Measurements from ENCODE around the gene TMEM209.
"Not testable (repeated sequence)": the region's sequence is repeated elsewhere in the genome, so short reads cannot be mapped to it uniquely, and the experiment has no call there.

The TMEM209 gene

GRCh38 chr7:130157700-130158099 is 47.5 kb downstream of the TMEM209 start:
- DNase-seq = no peak

- DNase-seq = no peak
Measured at GRCh38 chr7:130156140-130156539, 49.1 kb downstream of the TMEM209 start.

GRCh38 chr7:130154501-130155317 is 50.5 kb downstream of the TMEM209 start:
- peak; percentile 89 for DNase-seq

GRCh38 chr7:130154131-130154500 is 51.1 kb downstream of the TMEM209 start:
- no peak for DNase-seq

GRCh38 chr7:130153211-130153908 is 51.8 kb downstream of the TMEM209 start:
- DNase-seq = no peak

GRCh38 chr7:130152493-130153210 is 52.6 kb downstream of the TMEM209 start:
- no peak for DNase-seq

- no peak for DNase-seq
Measured at GRCh38 chr7:130151591-130152492, 53.4 kb downstream of the TMEM209 start.

GRCh38 chr7:130150587-130150986 is 54.6 kb downstream of the TMEM209 start:
- DNase-seq = no peak

- peak; percentile 80 for DNase-seq
Measured at GRCh38 chr7:130149281-130150139, 55.7 kb downstream of the TMEM209 start.

GRCh38 chr7:130148561-130148960 is 56.6 kb downstream of the TMEM209 start:
- DNase-seq = no peak

- DNase-seq = no peak
Measured at GRCh38 chr7:130147710-130148325, 57.4 kb downstream of the TMEM209 start.

GRCh38 chr7:130146693-130147405 is 58.4 kb downstream of the TMEM209 start:
- DNase-seq = no peak

GRCh38 chr7:130146142-130146541 is 59.1 kb downstream of the TMEM209 start:
- not testable (repeated sequence) for DNase-seq

GRCh38 chr7:130145424-130146100 is 59.6 kb downstream of the TMEM209 start:
- no peak for DNase-seq

- no peak for DNase-seq
Measured at GRCh38 chr7:130144312-130145171, 60.7 kb downstream of the TMEM209 start.

- DNase-seq = no peak
Measured at GRCh38 chr7:130143986-130144311, 61.3 kb downstream of the TMEM209 start.

GRCh38 chr7:130143334-130143732 is 61.9 kb downstream of the TMEM209 start:
- no peak for DNase-seq

GRCh38 chr7:130142654-130143333 is 62.4 kb downstream of the TMEM209 start:
- no peak for DNase-seq

All from NCI-H2081 treated with DMSO at 0.1 percent for 48 hours (cell line).